Effector memory CD8-positive, alpha-beta T cell (primary cell): ENCODE measurements around the gene CBL.
A peak's percentile ranks its signal among the peaks of the same experiment; 100 is the strongest.

Experiments
- ATAC-seq: fragments of 150-1000 bp; cut with Tn5 transposase; replicated peaks from 2 replicates; pipeline ENCODE4 v1.10.0; 2021; ENCODE audit warnings: mild to moderate bottlenecking, moderate library complexity
- DNase-seq, 3 experiments: peaks; one replicate each; pipeline ENCODE4 v3.0.0; 2021
- H3K27ac Mint-ChIP-seq, 2 donors: one replicate each; pipeline ENCODE4 v1.8.0; 2022; ENCODE audit warnings: mild to moderate bottlenecking in 2 of 2, mixed read lengths in 2 of 2, moderate library complexity in 2 of 2
- H3K27me3 Mint-ChIP-seq, 2 donors: one replicate each; pipeline ENCODE4 v1.8.0; 2022; ENCODE audit warnings: mixed read lengths in 2 of 2
- H3K36me3 Mint-ChIP-seq: one replicate; pipeline ENCODE4 v1.8.0; 2022; ENCODE audit warnings: mild to moderate bottlenecking, moderate library complexity, mixed read lengths; ENCODE audit not compliant: insufficient read depth
- H3K4me1 Mint-ChIP-seq, 2 donors: one replicate each; pipeline ENCODE4 v1.8.0; 2022; ENCODE audit warnings: low read depth in 2 of 2, mixed read lengths in 2 of 2
- H3K4me3 Mint-ChIP-seq, 2 donors: one replicate each; pipeline ENCODE4 v1.8.0; 2022; ENCODE audit warnings: mild to moderate bottlenecking in 2 of 2, mixed read lengths in 2 of 2, moderate library complexity in 2 of 2
- H3K9me3 Mint-ChIP-seq, 2 donors: one replicate each; pipeline ENCODE4 v1.8.0; 2022; ENCODE audit warnings: mixed read lengths in 2 of 2

CBL gene

GRCh38 chr11:119317592-119318239 is 111.6 kb downstream of the CBL start:
- ATAC-seq: no peak

DNA sequence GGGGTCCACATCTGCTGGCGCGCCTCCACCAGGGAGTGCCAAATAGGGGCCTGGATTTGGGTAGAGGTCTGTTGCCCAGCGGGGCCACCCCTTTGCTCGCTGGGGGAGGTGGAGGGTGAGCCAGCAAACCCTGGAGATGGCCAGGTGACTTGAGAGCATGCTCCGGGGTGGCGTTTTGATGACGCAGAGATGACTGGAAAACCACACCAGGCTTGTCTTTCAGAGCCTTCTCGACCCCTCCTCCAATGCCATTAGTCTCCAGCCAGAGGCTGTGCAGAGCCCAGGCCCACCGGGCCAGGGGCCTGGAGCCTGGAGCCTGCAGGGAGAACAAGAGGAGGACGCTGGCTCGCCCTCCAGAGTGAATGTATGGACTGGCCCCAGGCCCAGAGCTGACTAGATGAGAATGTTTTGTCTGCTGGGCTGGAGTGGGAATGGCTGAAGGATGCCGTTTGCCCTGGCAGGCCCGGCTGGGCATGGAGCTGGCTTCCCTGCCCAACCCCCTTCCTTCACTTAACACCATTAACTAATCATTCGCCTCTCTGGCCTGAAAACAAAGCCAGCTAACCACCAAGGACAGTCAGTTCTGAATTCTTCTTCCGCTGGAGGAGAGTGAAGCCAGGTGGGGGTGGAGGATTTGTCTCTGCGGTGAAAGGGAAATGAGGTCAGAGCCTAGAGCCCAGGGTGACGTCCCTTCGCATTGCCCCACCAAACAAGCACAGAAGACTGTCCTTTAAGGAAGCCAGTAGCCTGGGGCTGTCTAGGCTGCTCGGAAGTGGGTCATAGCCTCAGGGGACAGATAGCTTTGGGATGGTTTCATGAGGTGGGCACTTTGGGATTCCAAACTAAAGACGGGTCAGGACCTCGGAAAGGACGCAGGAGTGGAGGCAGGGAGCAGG is 112.3 kb downstream of the CBL start:
- Mint-ChIP-seq H3K27me3 (peaks cover 32 to 35% of the 10 kb centered on the region in 2 donors), H3K27ac (peak overlapping the region; percentile 82 to 93), H3K4me1 (peaks cover 22 to 31% of the 10 kb centered on the region in 2 donors), H3K36me3 (peaks cover 26% of the 10 kb centered on the region), H3K9me3 (no peaks in the 10 kb centered on the region), H3K4me3 (peak overlapping the region; percentile 75 to 82)
- ATAC-seq (peak; percentile 61), DNase-seq (peak in 2 of 3 experiments; percentile 47 to 54)

More at GRCh38 chr11:119317592-119318239, 111.6 kb downstream of the CBL start:
- H3K27ac Mint-ChIP-seq: peak overlapping the region in 1 of 2 donors; percentile 93
- DNase-seq: no peak
- peaks cover 26% of the 10 kb centered on the region for H3K36me3 Mint-ChIP-seq
- peak overlapping the region in 1 of 2 donors; percentile 29 for H3K4me3 Mint-ChIP-seq
- peaks cover 19 to 31% of the 10 kb centered on the region in 2 donors for H3K4me1 Mint-ChIP-seq
- peaks cover 32 to 36% of the 10 kb centered on the region in 2 donors for H3K27me3 Mint-ChIP-seq
- no peaks in the 10 kb centered on the region for H3K9me3 Mint-ChIP-seq

DNA sequence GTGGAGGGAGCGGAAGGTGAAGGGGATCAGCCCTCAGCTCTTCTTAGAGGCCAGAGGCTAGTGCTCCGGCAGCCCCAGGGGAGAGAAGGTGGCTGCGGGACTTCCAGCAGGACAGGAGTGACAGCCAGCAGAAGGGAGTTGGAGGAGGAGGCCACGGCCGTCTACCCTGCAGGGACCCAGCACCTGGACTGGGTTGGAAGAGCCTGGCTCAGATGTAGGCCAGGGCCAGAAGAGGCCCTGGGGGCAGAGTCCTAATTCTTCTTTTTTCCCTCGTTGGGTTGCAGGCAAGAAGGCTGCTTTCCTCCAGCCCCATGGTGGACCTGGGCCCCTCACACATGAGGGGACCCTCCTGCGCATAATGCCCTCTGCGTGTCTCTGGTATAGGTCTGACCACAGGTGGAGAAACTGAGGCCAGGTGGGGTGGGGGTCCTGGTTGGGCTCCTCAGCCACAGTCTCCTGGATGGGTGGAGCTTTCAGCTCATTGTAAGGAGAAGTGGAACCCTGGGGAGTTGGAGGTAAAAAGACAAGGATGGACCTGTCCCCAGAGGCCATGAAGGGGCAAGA is 113.1 kb downstream of the CBL start:
- Mint-ChIP-seq H3K4me1 (peaks cover 25 to 34% of the 10 kb centered on the region in 2 donors), H3K36me3 (peaks cover 26% of the 10 kb centered on the region), H3K9me3 (no peaks in the 10 kb centered on the region), H3K4me3 (peak overlapping the region; percentile 75 to 82), H3K27ac (peak overlapping the region; percentile 82 to 93), H3K27me3 (peaks cover 29 to 33% of the 10 kb centered on the region in 2 donors)
- ATAC-seq (no peak), DNase-seq (no peak)

- DNase-seq (no peak), ATAC-seq (no peak)
- no peaks in the 10 kb centered on the region for H3K9me3 Mint-ChIP-seq
- peaks cover 23% of the 10 kb centered on the region for H3K36me3 Mint-ChIP-seq
- peak overlapping the region; percentile 82 to 93 for H3K27ac Mint-ChIP-seq
- peaks cover 25 to 34% of the 10 kb centered on the region in 2 donors for H3K4me1 Mint-ChIP-seq
- H3K27me3 Mint-ChIP-seq: peaks cover 24 to 27% of the 10 kb centered on the region in 2 donors
- H3K4me3 Mint-ChIP-seq: peak overlapping the region; percentile 75 to 82
Measured at GRCh38 chr11:119319700-119320239, 113.6 kb downstream of the CBL start.

DNA sequence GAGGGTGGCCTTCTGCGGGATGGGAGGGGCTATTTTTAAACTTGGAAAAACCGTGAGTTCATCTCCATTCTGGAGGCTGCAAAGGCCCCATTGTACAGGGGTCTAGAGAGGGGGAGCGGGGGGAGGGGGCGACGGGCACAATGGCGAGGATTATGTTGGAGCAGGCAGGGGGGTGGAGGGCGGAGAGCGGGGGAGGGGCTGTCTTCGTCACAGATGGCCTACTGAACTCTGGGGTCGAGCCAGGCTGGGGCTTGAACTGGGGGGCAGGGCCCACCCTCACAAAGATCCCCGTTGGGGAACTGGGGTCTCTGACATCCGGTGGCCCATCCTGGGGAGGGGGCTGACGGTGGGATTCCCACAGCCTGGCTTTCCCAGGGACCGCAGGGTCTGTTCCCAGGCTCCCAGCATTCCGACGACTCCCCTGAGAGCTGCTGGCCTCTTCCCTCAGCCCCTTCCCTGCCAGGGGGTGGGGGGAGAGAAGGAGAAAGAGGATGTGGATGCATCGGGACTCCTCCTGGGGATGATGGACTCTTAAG is 114.2 kb downstream of the CBL start:
- Mint-ChIP-seq H3K4me3 (peak overlapping the region; percentile 75 to 82), H3K4me1 (peaks cover 22 to 33% of the 10 kb centered on the region in 2 donors), H3K27me3 (peaks cover 19 to 22% of the 10 kb centered on the region in 2 donors), H3K36me3 (peaks cover 19% of the 10 kb centered on the region), H3K27ac (peak overlapping the region; percentile 82 to 93), H3K9me3 (no peaks in the 10 kb centered on the region)
- no peak for ATAC-seq
- no peak for DNase-seq

DNA sequence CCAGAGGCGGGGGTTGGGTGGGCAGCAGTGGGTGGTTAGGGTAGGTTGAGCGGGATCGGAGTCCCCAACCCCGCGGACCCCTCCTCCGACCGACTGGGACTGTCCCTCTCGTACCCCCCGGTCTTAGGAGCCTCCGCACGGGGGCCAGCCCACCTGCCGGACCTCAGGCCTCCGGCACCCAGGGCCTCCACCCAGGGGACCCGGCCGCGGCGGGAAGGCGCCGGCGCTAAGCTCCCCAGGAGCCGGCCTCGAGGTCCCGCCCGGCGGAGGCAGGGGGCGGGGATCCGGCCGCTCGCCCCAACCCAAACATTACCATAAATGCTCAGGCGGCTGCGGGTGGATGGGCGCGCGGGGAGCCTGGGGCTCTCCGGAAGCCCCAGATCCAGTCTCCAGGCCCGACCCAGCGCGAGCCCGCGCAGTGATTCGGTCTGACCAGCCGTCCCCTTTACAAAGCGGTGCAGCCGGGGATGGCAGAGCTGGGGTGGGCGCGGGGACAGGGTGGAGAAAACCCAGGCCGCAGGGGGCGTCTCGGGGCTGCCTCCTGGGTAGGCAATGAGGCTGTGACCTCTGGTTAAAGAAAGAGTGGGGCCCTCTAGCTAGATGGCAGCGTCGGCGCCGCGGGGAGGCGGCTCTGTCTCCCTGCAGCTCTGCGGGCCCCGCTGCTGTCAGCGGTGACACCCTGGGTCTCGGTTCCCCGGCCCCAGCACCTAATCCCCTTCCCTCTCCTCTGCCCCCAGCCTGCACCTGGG is 114.8 kb downstream of the CBL start:
- Mint-ChIP-seq H3K27me3 (peaks cover 13 to 15% of the 10 kb centered on the region in 2 donors), H3K27ac (peak overlapping the region; percentile 59 to 93), H3K9me3 (no peaks in the 10 kb centered on the region), H3K4me1 (peaks cover 18 to 27% of the 10 kb centered on the region in 2 donors), H3K36me3 (peaks cover 13% of the 10 kb centered on the region), H3K4me3 (peak overlapping the region; percentile 82 to 87)
- peak; percentile 48 to 52 (median 50) for DNase-seq
- ATAC-seq: peak; percentile 63

DNA sequence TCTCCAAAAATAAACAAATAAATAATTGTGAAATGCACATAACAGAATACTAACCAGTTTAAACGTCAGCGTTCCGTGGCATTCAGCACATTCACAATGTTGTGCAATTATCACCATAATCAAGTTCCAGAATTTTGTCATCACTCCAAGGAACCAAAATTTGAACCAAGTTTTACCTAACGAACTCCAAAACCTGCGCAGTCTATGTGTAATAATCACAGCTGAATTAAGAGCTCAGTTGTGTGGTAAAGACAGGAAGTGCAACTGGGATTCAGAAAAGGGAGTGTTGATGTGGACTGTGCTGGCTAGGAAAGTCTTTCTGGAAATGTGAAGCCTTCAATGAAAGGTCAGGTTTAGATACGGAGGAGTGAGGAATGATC is 116.2 kb downstream of the CBL start:
- Mint-ChIP-seq H3K4me1 (peaks cover 18 to 22% of the 10 kb centered on the region in 2 donors), H3K27me3 (peaks cover 12% of the 10 kb centered on the region in 2 donors), H3K9me3 (no peaks in the 10 kb centered on the region), H3K4me3 (no peak overlapping the region), H3K27ac (no peak overlapping the region), H3K36me3 (peaks cover 13% of the 10 kb centered on the region)
- DNase-seq (no peak), ATAC-seq (no peak)

- H3K4me3 Mint-ChIP-seq: no peak overlapping the region
- H3K27me3 Mint-ChIP-seq: peaks cover 12% of the 10 kb centered on the region in 2 donors
- no peaks in the 10 kb centered on the region for H3K9me3 Mint-ChIP-seq
- H3K4me1 Mint-ChIP-seq: peaks cover 18 to 22% of the 10 kb centered on the region in 2 donors
- DNase-seq: no peak
- H3K27ac Mint-ChIP-seq: no peak overlapping the region
- ATAC-seq: no peak
- H3K36me3 Mint-ChIP-seq: peaks cover 13% of the 10 kb centered on the region
Measured at GRCh38 chr11:119322921-119323531, 116.9 kb downstream of the CBL start.

GRCh38 chr11:119323532-119324033 is 117.4 kb downstream of the CBL start:
- ATAC-seq: no peak
- peaks cover 10 to 11% of the 10 kb centered on the region in 2 donors for H3K27me3 Mint-ChIP-seq

DNA sequence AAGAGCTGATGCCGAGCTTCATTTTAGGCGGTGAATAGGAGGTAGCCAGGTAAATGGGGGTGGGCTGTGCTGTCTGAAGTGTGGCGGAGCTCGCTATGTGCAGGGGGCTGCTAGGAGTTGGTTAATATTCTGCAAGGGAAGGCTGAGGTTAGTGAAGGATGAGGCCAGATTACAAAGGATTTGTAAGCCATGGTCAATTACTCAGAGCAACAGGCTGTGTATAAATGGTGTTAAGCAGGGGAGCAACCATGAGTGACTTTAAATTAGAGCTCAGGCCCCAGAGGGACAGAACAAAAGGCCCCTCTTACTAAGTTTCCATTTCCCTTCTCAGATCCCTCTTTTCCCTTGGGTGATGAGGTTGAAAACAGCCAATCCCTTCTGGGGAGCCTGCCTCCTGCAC is 118.0 kb downstream of the CBL start:
- H3K9me3 Mint-ChIP-seq: no peaks in the 10 kb centered on the region
- no peak for DNase-seq

More at GRCh38 chr11:119323532-119324033, 117.4 kb downstream of the CBL start:
- peak overlapping the region in 1 of 2 donors; percentile 9 for H3K27ac Mint-ChIP-seq
- no peak overlapping the region for H3K4me3 Mint-ChIP-seq
- H3K36me3 Mint-ChIP-seq: peaks cover 13% of the 10 kb centered on the region
- peaks cover 18 to 21% of the 10 kb centered on the region in 2 donors for H3K4me1 Mint-ChIP-seq
- H3K9me3 Mint-ChIP-seq: no peaks in the 10 kb centered on the region
- peak; percentile 73 to 80 (median 80) for DNase-seq

DNA sequence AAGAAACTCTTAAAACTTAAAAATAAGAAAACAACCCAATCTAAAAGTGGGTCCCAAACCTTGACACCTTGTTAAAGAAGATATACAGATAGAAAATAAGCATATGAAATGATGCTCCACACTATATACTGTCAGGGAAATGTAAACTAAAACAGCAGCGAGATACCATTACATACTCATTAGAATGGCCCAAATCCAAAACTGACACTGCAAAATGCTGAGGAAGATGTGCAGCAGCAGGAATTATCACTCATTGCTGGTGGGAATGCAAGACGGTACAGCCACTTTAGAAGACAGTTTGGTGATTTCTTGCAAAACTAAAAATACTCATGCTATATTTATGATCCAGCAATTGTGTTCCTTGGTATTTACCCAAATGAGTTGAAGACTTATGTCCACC is 123.2 kb downstream of the CBL start:
- no peak for DNase-seq
- peaks cover 7 to 13% of the 10 kb centered on the region in 2 donors for H3K27me3 Mint-ChIP-seq
- peaks cover 0 to 4% of the 10 kb centered on the region in 2 donors for H3K4me1 Mint-ChIP-seq

More for the DNA sequence above, 118.0 kb downstream of the CBL start:
- Mint-ChIP-seq H3K4me3 (no peak overlapping the region), H3K36me3 (peaks cover 10% of the 10 kb centered on the region), H3K27me3 (peaks cover 3 to 6% of the 10 kb centered on the region in 2 donors), H3K4me1 (peaks cover 16 to 18% of the 10 kb centered on the region in 2 donors), H3K27ac (no peak overlapping the region)
- ATAC-seq: no peak

GRCh38 chr11:119330237-119330636 is 124.1 kb downstream of the CBL start:
- ATAC-seq (no peak), DNase-seq (no peak)
- Mint-ChIP-seq H3K4me1 (peaks cover 7 to 12% of the 10 kb centered on the region in 2 donors), H3K9me3 (no peaks in the 10 kb centered on the region), H3K36me3 (peaks cover 11% of the 10 kb centered on the region), H3K4me3 (no peak overlapping the region), H3K27me3 (peaks cover 7 to 13% of the 10 kb centered on the region in 2 donors), H3K27ac (no peak overlapping the region)

More for the DNA sequence above, 123.2 kb downstream of the CBL start:
- H3K4me3 Mint-ChIP-seq: no peak overlapping the region
- H3K36me3 Mint-ChIP-seq: peaks cover 2% of the 10 kb centered on the region
- no peak for ATAC-seq
- no peak overlapping the region for H3K27ac Mint-ChIP-seq
- H3K9me3 Mint-ChIP-seq: no peaks in the 10 kb centered on the region
